K562 (cell line): ENCODE measurements around the gene CTH.

Experiments
- ATF2 ChIP-seq: sonication (generic); formaldehyde crosslinking; IDR thresholded peaks from 2 replicates; pipeline ENCODE4 v1.8.1; 2022; ENCODE audit warnings: missing genetic modification reagents
- BHLHE40 ChIP-seq: IDR thresholded peaks from 2 replicates; pipeline ENCODE4 v1.6.1; 2011; ENCODE audit warnings: low read length, improper control_type of control experiment
- CTCF ChIP-seq, 3 experiments: IDR thresholded peaks in 2 of 3; conservative IDR thresholded peaks in 1 of 3; 2 replicates each; pipeline ENCODE4 v1.5.1; 2011 to 2012; ENCODE audit warnings: low read length in 3 of 3, mild to moderate bottlenecking in 3 of 3, control low read depth in 2 of 3, improper control_type of control experiment in 1 of 3, inconsistent platforms in 1 of 3, low read depth in 1 of 3, mixed read lengths in 1 of 3, moderate library complexity in 1 of 3; ENCODE audit not compliant: insufficient read depth in 2 of 3
- TCF3 ChIP-seq: sonication (generic); formaldehyde crosslinking; IDR thresholded peaks from 2 replicates; pipeline ENCODE4 v1.4.0; 2020; ENCODE audit warnings: mild to moderate bottlenecking, missing genetic modification reagents
- USF2 ChIP-seq: sonication (generic); formaldehyde crosslinking; IDR thresholded peaks from 2 replicates; pipeline ENCODE4 v1.5.0; 2020; ENCODE audit warnings: missing genetic modification reagents
- ZNF77 ChIP-seq: fragments of 250-450 bp; sonication (Bioruptor Pico); IDR thresholded peaks from 2 replicates; pipeline ENCODE4 v1.5.0; 2020

- no peak for TF ChIP-seq BHLHE40
- TF ChIP-seq ZNF77 = no peak
- TF ChIP-seq USF2 = no peak
- no peak for TF ChIP-seq TCF3 (CRISPR knock-in tag)
- TF ChIP-seq ATF2 (CRISPR knock-in tag) = no peak
- no peak for TF ChIP-seq CTCF (IDR thresholded peaks at IDR 0.05 in 2 of 3, conservative IDR thresholded peaks at IDR 0.05 in 1 of 3; ENCODE audit: insufficient read depth in 2 of 3, low read depth in 1 of 3, low read length in 3 of 3)
These were observed 23.3 kb downstream of the CTH start for GRCh38 chr1:70434253-70434859.
